Activated CD8-positive, alpha-beta T cell treated with anti-CD3 and anti-CD28 coated beads, Interleukin-2, amount 10 ng/mL, durations not matched to agents 7 days and 5 days (primary cell): ENCODE data around the gene TP73. TPM values are rescaled to one million over a fixed set of nuclear protein-coding genes. Genes with fewer than 3 reads are reported as not detected.
A peak's percentile ranks its signal among the peaks of the same experiment; 100 is the strongest.

ENCODE experiments used
- ATAC-seq: fragments of 150-1000 bp; cut with Tn5 transposase; one replicate; pipeline ENCODE4 v1.10.0; 2021; ENCODE audit warnings: moderate library complexity
- CTCF ChIA-PET: fragments of 350-600 bp; sonication (Branson Sonifier 250); formaldehyde crosslinking; loops from one replicate; lab custom pipeline; 2021; ENCODE audit warnings: antibody characterized with exemption; lab: Charles Lee
- POLR2A ChIA-PET: fragments of 350-600 bp; sonication (Branson Sonifier 250); formaldehyde crosslinking; loops from one replicate; lab custom pipeline; 2021; ENCODE audit warnings: antibody characterized with exemption; lab: Charles Lee
- DNase-seq: peaks from one replicate; pipeline ENCODE4 v3.0.0-alpha.2; 2020
- H3K27ac Mint-ChIP-seq: one replicate; pipeline ENCODE4 v1.8.0; 2021; ENCODE audit warnings: mild to moderate bottlenecking, mixed read lengths
- H3K27me3 Mint-ChIP-seq: one replicate; pipeline ENCODE4 v1.8.0; 2021; ENCODE audit warnings: low read depth, mixed read lengths
- H3K36me3 Mint-ChIP-seq: one replicate; pipeline ENCODE4 v1.8.0; 2021; ENCODE audit warnings: low read depth, mixed read lengths
- H3K4me1 Mint-ChIP-seq: one replicate; pipeline ENCODE4 v1.8.0; 2021; ENCODE audit warnings: low read depth, mixed read lengths
- H3K4me3 Mint-ChIP-seq: one replicate; pipeline ENCODE4 v1.8.0; 2021; ENCODE audit warnings: mild to moderate bottlenecking, mixed read lengths
- H3K9me3 Mint-ChIP-seq: one replicate; pipeline ENCODE4 v1.8.0; 2022; ENCODE audit warnings: mixed read lengths; ENCODE audit not compliant: insufficient read depth
- total RNA-seq, 2 experiments: library from RNA; stranded (reverse); gene quantifications; one replicate each; pipeline ENCODE4 v1.2.3, GENCODE V29; 2021

The TP73 gene
- total RNA-seq, 2 experiments from 2014 or later, result 1.3 to 1.4 TPM

DNA sequence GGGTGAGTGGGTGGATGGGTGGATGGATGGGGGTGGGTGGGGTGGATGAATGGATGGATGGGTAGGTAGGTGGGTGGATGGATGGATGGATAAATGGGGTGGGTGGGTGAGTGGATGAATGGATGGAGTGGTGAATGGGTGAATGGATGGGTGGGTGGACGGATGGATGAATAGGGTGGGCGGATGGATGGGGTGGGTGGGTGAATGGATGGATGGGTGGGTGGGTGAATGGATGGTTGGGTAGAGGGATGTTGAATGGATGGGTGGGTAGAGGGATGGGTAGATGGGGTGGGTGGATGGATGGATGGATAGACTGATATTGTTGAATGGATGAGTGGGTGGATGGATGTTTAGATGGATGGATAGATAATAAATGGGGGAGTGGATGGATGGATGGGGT, 73.0 kb downstream of the TP73 start:
- Mint-ChIP-seq H3K36me3 (no peaks in the 10 kb centered on the region), H3K27me3 (no peaks in the 10 kb centered on the region), H3K4me3 (no peak overlapping the region), H3K27ac (no peak overlapping the region), H3K4me1 (peaks cover 2% of the 10 kb centered on the region), H3K9me3 (no peaks in the 10 kb centered on the region)
- POLR2A ChIA-PET, result no interaction called here
- CTCF ChIA-PET, result interaction anchor here (0.9 to 1.8 kb wide), 7 partner anchors 11 to 106 kb away, joined by 3 to 8 read pairs (median 4); no protein-coding TSS in a partner anchor
- DNase-seq (no peak), ATAC-seq (no peak)

DNA sequence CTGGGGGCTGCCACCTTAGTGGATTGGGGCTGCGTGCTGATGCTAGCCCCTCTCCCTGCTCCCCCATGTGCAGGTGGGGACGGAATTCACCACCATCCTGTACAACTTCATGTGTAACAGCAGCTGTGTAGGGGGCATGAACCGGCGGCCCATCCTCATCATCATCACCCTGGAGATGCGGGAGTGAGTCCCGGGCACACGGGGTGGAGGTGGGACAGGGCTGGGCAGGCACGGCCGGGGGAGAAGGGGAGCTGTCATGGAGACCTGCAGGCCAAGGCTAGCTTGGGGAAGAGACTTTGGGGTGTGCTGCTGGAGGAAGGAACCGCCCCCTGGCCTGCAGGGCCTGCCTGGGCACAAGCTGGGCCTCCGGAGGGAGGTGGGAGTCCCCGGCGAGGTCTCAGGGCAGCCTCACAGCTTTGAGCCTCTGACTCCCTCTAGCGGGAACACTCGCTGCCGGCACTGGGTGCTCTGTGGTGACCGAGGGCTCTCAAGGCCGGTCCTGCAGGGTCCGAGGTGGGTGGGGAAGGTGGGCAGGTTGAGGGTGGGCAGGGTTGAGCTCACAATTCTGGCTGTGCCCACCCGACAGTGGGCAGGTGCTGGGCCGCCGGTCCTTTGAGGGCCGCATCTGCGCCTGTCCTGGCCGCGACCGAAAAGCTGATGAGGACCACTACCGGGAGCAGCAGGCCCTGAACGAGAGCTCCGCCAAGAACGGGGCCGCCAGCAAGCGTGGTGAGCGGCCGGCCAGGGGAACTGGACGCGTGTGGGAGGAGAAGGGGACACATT, 74.9 kb downstream of the TP73 start:
- Mint-ChIP-seq H3K36me3 (no peaks in the 10 kb centered on the region), H3K27ac (no peak overlapping the region), H3K4me3 (no peak overlapping the region), H3K4me1 (no peaks in the 10 kb centered on the region), H3K9me3 (no peaks in the 10 kb centered on the region), H3K27me3 (no peaks in the 10 kb centered on the region)
- peak; percentile 30 for DNase-seq
- CTCF ChIA-PET, result interaction anchor here (1.0 kb wide), 1 partner anchor 237 kb away, joined by 3 read pairs; no protein-coding TSS in a partner anchor
- ATAC-seq, result peak; percentile 38
- POLR2A ChIA-PET, result no interaction called here

DNA sequence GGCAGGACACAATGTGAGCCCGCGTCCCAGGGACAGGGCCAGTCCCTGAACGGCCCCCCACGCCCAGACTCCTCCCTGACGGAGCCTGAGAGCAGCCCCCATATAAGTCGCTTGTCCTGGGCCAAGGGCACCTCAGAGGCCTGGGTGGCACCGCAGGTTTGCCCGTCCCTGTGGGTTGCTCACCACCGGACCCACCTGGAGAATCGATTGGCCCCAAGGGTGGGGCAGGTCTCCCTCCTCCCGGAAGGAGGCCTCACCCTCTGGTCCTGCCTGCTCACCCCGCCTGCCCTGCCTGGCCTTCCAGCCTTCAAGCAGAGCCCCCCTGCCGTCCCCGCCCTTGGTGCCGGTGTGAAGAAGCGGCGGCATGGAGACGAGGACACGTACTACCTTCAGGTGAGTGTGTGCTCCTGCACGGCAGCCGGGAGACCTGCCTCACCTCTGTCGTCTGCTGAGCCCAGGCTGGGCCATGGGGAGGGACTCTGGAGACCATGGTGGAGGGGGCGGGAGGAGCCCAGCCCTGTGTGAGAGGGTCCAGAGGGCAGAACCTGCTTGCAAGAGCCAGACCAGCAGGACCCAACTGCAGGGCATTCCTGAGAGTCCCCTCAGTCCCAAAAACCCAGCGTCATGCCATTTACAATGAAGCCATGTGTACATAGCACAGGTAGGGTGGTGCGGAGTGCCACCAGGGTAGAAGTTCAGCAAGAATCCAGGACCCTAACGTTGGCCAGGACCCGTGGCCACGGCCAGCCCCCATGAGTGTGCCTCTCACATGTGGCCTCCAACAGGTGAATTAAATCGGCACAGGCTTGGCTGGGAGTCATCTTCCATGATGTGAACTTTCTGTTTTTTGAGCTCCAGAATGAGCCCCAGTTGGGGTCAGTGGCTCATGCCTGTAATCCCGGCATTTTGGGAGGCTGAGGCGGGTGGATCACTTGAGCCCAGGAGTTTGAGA, 75.8 kb downstream of the TP73 start:
- ChIA-PET POLR2A (interaction anchor here (0.6 kb wide), 1 partner anchor 567 kb away, joined by 3 read pairs; no protein-coding TSS in a partner anchor), CTCF (interaction anchor here (1.0 kb wide), 1 partner anchor 237 kb away, joined by 3 read pairs; no protein-coding TSS in a partner anchor)
- H3K9me3 Mint-ChIP-seq, result no peaks in the 10 kb centered on the region

DNA sequence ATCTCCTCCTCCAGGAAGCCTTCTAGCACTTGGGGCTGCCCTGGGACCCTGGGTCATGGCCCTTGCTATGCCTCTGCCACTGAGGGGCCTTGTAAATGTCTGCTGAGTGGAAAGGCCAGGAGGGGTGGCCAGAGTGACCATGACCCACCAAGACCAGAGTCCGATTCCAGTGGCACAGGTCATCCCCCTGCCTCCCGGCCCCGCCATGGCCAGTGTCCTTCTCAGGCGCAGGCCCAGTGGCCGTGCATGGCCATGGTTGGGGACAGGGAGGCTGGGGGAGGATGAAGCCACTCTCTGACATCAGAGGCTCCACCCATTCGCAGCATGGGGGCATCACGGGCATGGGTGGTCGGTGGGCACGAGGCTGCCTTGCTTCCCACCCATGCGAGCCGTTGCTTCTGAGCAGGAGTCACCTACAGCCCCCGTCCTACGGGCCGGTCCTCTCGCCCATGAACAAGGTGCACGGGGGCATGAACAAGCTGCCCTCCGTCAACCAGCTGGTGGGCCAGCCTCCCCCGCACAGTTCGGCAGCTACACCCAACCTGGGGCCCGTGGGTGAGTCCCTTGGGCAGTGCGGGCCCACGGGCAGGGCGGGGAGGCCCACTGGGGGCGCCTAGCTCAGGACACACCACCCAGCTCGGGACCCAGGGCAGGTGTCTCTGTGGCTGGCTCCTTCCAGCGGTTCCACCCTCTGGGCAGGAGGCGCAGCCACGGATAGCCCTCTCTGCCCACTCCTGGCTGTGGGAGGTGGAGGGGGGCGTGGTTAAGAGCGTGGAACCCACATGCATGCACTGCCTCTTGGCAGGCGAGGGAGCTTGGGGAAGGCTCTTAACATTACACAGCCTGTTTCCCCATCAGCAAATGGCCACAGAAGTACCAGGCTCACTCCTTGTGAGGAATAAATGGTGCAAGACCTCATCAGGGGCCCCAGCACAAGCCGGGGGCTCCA, 77.6 kb downstream of the TP73 start:
- Mint-ChIP-seq H3K4me3 (no peak overlapping the region), H3K4me1 (no peaks in the 10 kb centered on the region), H3K27me3 (no peaks in the 10 kb centered on the region), H3K36me3 (no peaks in the 10 kb centered on the region), H3K9me3 (no peaks in the 10 kb centered on the region), H3K27ac (no peak overlapping the region)
- ChIA-PET POLR2A (no interaction called here), CTCF (no interaction called here)
- DNase-seq, result no peak
- no peak for ATAC-seq

More for the DNA sequence above, 75.8 kb downstream of the TP73 start:
- H3K27me3 Mint-ChIP-seq, result no peaks in the 10 kb centered on the region
- H3K4me3 Mint-ChIP-seq, result no peak overlapping the region
- ATAC-seq (no peak), DNase-seq (no peak)
- H3K36me3 Mint-ChIP-seq, result no peaks in the 10 kb centered on the region
- H3K27ac Mint-ChIP-seq, result no peak overlapping the region
- no peaks in the 10 kb centered on the region for H3K4me1 Mint-ChIP-seq

DNA sequence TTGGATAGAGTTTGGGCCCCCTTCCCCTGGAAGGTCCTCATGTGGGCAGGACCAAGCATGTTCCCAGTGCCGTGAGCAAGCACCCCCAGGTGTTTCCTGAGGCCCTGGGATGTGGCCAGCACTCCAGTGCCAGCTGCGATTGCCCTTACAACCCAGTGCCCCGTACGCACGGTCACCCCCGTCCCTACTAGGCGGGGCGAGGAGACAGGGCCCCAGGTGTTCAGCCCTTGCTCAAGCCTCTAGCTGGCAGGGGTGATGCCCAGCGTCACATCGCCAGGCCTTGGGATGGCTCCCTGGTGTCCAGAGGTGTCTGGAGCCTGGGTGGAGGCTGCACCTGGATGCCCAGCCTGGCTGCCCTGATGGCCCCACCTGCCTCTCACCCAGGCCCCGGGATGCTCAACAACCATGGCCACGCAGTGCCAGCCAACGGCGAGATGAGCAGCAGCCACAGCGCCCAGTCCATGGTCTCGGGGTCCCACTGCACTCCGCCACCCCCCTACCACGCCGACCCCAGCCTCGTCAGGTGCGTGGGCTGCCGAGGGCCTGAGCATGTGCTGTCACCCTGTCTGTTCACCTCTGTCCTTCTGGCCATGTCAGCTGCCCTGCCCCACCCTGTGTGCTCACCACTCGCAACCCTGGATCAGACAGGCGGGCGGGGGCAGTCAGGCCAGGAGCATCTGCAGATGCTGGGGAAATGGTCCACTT, 78.4 kb downstream of the TP73 start:
- ChIA-PET CTCF (no interaction called here), POLR2A (no interaction called here)

DNA sequence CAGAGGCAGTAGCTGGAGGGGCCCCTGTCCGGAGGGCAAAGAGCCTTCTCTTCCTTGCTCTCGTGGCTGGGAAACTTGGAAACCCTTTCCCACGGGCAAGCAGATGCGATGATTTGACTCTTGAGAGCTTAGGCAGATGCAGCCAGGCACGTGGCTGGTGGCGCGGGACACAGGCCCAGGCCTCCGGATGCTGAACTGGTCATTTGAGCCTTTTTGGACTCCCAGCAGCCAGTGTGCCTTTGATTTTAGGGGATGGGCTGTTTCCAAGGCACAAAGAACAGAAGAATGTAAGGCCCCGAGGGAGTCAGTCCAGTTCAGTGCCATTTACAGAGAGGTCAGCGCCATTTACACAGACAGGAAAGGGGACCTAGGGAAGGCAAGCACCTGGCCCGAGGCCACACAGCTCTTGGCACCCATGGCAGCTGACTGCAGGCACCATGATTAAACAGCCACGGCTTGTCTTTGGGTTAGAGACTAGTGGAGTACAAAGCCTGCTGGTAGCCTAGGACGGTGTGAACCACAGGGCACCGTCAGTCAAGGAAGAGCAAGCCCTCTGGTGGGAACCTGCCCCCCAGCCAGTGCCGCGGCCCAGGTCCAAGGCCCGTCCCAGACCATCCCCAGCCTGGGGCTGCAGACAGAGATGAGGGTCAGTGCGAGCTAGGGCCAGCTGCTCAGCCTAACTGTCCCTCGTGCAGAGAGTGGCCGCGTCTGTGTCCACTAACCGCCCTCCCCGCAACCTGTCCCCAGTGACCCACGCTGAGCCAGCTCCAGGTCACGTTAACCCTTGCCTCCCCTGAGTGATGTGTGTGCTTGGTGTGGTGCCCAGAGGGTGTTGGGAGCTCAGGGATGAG, 79.5 kb downstream of the TP73 start:
- DNase-seq, result no peak
- H3K27me3 Mint-ChIP-seq, result no peaks in the 10 kb centered on the region
- POLR2A ChIA-PET, result no interaction called here
- CTCF ChIA-PET, result no interaction called here
- H3K4me3 Mint-ChIP-seq, result no peak overlapping the region
- H3K27ac Mint-ChIP-seq, result no peak overlapping the region
- no peaks in the 10 kb centered on the region for H3K4me1 Mint-ChIP-seq
- H3K36me3 Mint-ChIP-seq, result peaks cover 3% of the 10 kb centered on the region
- ATAC-seq, result no peak
- no peaks in the 10 kb centered on the region for H3K9me3 Mint-ChIP-seq

More for the DNA sequence above, 78.4 kb downstream of the TP73 start:
- H3K9me3 Mint-ChIP-seq, result no peaks in the 10 kb centered on the region
- H3K4me3 Mint-ChIP-seq, result no peak overlapping the region
- H3K27ac Mint-ChIP-seq, result no peak overlapping the region
- ATAC-seq, result no peak
- H3K36me3 Mint-ChIP-seq, result no peaks in the 10 kb centered on the region
- DNase-seq, result no peak
- H3K4me1 Mint-ChIP-seq, result no peaks in the 10 kb centered on the region
- no peaks in the 10 kb centered on the region for H3K27me3 Mint-ChIP-seq

DNA sequence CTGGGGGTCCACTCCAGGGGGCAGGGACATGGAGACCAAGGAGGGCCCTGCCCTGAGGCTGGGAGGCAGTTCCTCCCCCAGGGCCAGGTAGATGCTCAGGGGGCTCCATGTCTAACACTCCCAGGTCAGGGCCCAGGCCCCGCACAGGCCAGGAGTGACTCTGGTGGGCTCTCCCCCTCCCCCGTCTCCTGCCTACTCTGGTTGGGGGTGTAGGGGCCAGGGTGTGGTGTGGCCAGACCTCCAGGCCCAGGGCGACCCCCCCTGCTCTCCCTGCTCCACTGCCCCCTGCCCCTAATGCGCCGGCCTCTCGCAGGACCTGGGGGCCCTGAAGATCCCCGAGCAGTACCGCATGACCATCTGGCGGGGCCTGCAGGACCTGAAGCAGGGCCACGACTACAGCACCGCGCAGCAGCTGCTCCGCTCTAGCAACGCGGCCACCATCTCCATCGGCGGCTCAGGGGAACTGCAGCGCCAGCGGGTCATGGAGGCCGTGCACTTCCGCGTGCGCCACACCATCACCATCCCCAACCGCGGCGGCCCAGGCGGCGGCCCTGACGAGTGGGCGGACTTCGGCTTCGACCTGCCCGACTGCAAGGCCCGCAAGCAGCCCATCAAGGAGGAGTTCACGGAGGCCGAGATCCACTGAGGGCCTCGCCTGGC, 80.2 kb downstream of the TP73 start:
- Mint-ChIP-seq H3K4me3 (no peak overlapping the region), H3K27ac (no peak overlapping the region), H3K27me3 (no peaks in the 10 kb centered on the region), H3K4me1 (no peaks in the 10 kb centered on the region), H3K9me3 (no peaks in the 10 kb centered on the region), H3K36me3 (peaks cover 3% of the 10 kb centered on the region)
- POLR2A ChIA-PET, result no interaction called here
- DNase-seq (no peak), ATAC-seq (no peak)
- CTCF ChIA-PET, result interaction anchor here (1.4 kb wide), 1 partner anchor 8 kb away, joined by 4 read pairs; no protein-coding TSS in a partner anchor

GRCh38 chr1:3733094-3733882, 81.0 kb downstream of the TP73 start:
- ChIA-PET CTCF (interaction anchor here (1.4 kb wide), 1 partner anchor 9 kb away, joined by 4 read pairs; no protein-coding TSS in a partner anchor), POLR2A (no interaction called here)
- no peak for DNase-seq
- Mint-ChIP-seq H3K4me3 (no peak overlapping the region), H3K36me3 (peaks cover 3% of the 10 kb centered on the region), H3K9me3 (no peaks in the 10 kb centered on the region), H3K27me3 (no peaks in the 10 kb centered on the region), H3K4me1 (no peaks in the 10 kb centered on the region), H3K27ac (no peak overlapping the region)
- ATAC-seq, result no peak

DNA sequence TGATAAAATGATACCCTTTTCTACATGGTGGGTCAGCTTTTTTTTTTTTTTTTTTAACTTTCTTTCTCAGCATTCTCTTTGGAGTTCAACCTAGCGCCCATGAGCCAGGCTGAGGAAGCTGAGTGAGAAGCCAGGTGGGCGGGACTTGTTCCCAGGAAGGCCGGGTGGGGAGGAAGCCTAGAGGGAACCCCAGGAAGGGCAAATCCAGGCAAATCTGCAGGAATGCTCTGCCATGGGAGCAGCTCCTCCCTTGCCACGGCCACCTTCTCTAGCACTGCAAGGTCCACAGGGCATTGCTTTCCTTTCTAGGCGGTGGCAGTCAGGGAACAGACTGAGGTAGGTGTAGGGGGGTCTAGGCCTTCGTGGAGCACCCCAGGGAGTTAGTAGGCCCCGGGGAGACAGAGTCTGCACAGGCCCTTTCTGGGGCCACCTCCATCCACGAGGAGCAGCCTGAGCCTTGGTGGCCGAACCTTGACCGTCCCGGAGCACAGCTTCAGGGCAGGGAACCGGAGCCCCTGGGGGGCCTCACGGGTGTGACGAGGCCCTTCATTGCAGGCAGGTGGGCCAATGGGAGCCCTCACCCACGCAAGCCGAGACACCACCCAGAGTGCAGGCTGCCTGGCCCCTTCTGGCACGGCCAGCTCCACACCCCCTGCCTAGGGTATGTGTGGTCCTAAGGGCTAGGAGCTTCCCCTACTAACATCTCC, 81.7 kb downstream of the TP73 start:
- ATAC-seq (no peak), DNase-seq (no peak)
- Mint-ChIP-seq H3K9me3 (no peaks in the 10 kb centered on the region), H3K36me3 (peaks cover 3% of the 10 kb centered on the region), H3K27ac (no peak overlapping the region), H3K4me1 (no peaks in the 10 kb centered on the region), H3K4me3 (no peak overlapping the region), H3K27me3 (no peaks in the 10 kb centered on the region)
- POLR2A ChIA-PET, result no interaction called here
- CTCF ChIA-PET, result interaction anchor here (1.4 kb wide), 1 partner anchor 10 kb away, joined by 4 read pairs; no protein-coding TSS in a partner anchor
